Measurements from ENCODE around the gene AP3B1. TPM values are rescaled to one million over a fixed set of nuclear protein-coding genes. Genes with fewer than 3 reads are reported as not detected.

Gene AP3B1
- total and polyA plus RNA-seq, 4 donors = 26.4 to 50.4 (median 33.3) TPM

DNA sequence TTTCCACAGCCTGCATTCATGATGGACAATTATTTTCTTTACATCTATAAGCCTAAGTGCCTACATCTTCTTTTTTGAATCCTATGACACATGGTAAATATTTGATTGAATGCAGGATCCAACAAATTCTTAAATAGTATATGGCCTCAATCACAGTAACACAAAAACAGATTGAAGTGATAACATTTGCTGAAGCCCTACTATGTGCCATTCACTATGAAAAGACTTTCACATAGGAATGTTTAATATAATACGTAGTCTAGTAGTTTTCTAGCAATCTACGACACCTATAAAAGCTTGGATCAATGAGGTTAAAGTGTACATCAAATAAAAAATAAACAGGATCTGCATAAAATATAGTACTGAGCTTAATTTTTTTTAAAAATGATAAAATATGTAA is 231.0 kb downstream of the AP3B1 start:
- Histone ChIP-seq H3K27me3 (ENCODE audit: control insufficient read depth in 3 of 3, insufficient read depth in 3 of 3, low read length in 2 of 3) (no peaks in the 10 kb centered on the region), H3K36me3 (ENCODE audit: control insufficient read depth in 4 of 4, insufficient read depth in 4 of 4, low read length in 4 of 4) (peaks cover 0 to 2% (median 0%) of the 10 kb centered on the region in 4 donors), H3K4me3 (no peak overlapping the region), H3K9me3 (ENCODE audit: control insufficient read depth in 4 of 4, insufficient read depth in 3 of 4, low read length in 3 of 4) (peaks cover 0 to 4% (median 0%) of the 10 kb centered on the region in 4 donors), H3K4me1 (ENCODE audit: control insufficient read depth in 5 of 5, insufficient read depth in 5 of 5, low read length in 5 of 5) (no peaks in the 10 kb centered on the region), H3K9ac (ENCODE audit: insufficient read depth in 1 of 2, low read length in 2 of 2) (no peak overlapping the region), H3K27ac (ENCODE audit: low read depth in 1 of 2, low read length in 1 of 2) (no peak overlapping the region)
- TF ChIP-seq, protein P1, sequence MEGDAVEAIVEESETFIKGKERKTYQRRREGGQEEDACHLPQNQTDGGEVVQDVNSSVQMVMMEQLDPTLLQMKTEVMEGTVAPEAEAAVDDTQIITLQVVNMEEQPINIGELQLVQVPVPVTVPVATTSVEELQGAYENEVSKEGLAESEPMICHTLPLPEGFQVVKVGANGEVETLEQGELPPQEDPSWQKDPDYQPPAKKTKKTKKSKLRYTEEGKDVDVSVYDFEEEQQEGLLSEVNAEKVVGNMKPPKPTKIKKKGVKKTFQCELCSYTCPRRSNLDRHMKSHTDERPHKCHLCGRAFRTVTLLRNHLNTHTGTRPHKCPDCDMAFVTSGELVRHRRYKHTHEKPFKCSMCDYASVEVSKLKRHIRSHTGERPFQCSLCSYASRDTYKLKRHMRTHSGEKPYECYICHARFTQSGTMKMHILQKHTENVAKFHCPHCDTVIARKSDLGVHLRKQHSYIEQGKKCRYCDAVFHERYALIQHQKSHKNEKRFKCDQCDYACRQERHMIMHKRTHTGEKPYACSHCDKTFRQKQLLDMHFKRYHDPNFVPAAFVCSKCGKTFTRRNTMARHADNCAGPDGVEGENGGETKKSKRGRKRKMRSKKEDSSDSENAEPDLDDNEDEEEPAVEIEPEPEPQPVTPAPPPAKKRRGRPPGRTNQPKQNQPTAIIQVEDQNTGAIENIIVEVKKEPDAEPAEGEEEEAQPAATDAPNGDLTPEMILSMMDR (IDR thresholded peaks at IDR 0.05; ENCODE audit: control extremely low read depth, extremely low read depth) = no peak
- DNase-seq = no peak
- ATAC-seq (ENCODE audit: insufficient read depth, low FRiP score) = no peak
- 97 to 98% methylated on average over 2 of the region's 2 CpGs for WGBS, 2 donors

DNA sequence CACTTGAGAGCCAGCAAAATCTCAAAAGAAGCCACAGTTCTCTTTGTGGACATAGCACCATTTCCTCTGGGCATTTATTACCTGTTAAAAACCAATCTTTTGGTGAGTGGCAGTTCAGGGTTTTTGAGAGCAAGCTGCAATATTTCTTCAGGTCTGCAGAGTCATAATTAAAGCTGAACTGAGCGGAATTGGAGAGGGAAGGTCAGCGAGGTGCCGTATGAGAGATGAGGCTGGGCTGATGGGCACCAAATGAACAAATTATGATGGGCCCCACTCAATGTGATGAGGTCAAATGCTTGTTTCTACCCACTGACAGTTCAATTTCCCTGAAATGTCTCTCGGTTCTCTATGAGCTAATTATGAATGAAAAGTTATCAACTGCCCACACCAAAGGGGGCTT is 231.9 kb downstream of the AP3B1 start:
- WGBS, 2 donors = 92 to 93% methylated on average over 4 of the region's 4 CpGs
- Histone ChIP-seq H3K4me3 (no peak overlapping the region), H3K4me1 (ENCODE audit: control insufficient read depth in 5 of 5, insufficient read depth in 5 of 5, low read length in 5 of 5) (no peaks in the 10 kb centered on the region), H3K27me3 (ENCODE audit: control insufficient read depth in 3 of 3, insufficient read depth in 3 of 3, low read length in 2 of 3) (no peaks in the 10 kb centered on the region), H3K9ac (ENCODE audit: insufficient read depth in 1 of 2, low read length in 2 of 2) (no peak overlapping the region), H3K36me3 (ENCODE audit: control insufficient read depth in 4 of 4, insufficient read depth in 4 of 4, low read length in 4 of 4) (peaks cover 0 to 2% (median 0%) of the 10 kb centered on the region in 4 donors), H3K9me3 (ENCODE audit: control insufficient read depth in 4 of 4, insufficient read depth in 3 of 4, low read length in 3 of 4) (peaks cover 0 to 4% (median 0%) of the 10 kb centered on the region in 4 donors), H3K27ac (ENCODE audit: low read depth in 1 of 2, low read length in 1 of 2) (no peak overlapping the region)
- ATAC-seq (ENCODE audit: insufficient read depth, low FRiP score) = no peak
- TF ChIP-seq, protein P1 (IDR thresholded peaks at IDR 0.05; ENCODE audit: control extremely low read depth, extremely low read depth) = no peak
- DNase-seq = peak in 1 of 3 donors; percentile 4

DNA sequence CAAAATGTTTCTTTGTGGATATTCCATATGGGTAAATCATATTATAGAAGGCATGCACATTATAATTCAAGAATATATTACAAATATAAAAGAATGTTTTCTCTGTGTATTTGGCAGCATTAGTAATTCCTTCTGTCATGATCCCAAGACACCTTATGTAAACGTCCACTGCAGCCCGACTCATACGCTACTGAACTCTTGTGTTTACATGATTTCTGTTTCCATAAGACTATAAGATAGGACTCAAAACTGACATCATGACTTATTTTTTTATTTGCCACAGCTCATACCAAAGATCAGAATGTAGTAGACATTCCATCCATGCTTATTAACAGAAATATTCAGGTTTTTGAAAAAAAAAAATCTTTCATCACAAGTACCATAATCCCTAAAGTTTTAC is 234.1 kb downstream of the AP3B1 start:
- 80 to 82% methylated on average over 3 of the region's 3 CpGs for WGBS, 2 donors
- no peaks in the 10 kb centered on the region for H3K36me3 ChIP-seq (ENCODE audit: control insufficient read depth in 4 of 4, insufficient read depth in 4 of 4, low read length in 4 of 4)
- H3K27ac ChIP-seq (ENCODE audit: low read depth in 1 of 2, low read length in 1 of 2) = no peak overlapping the region
- H3K4me3 ChIP-seq = no peak overlapping the region
- H3K27me3 ChIP-seq (ENCODE audit: control insufficient read depth in 3 of 3, insufficient read depth in 3 of 3, low read length in 2 of 3) = no peaks in the 10 kb centered on the region
- H3K9me3 ChIP-seq (ENCODE audit: control insufficient read depth in 4 of 4, insufficient read depth in 3 of 4, low read length in 3 of 4) = no peaks in the 10 kb centered on the region
- H3K9ac ChIP-seq (ENCODE audit: insufficient read depth in 1 of 2, low read length in 2 of 2) = no peak overlapping the region
- ATAC-seq (ENCODE audit: insufficient read depth, low FRiP score) (no peak), DNase-seq (no peak)
- H3K4me1 ChIP-seq (ENCODE audit: control insufficient read depth in 5 of 5, insufficient read depth in 5 of 5, low read length in 5 of 5) = no peaks in the 10 kb centered on the region
- TF ChIP-seq, protein P1 (IDR thresholded peaks at IDR 0.05; ENCODE audit: control extremely low read depth, extremely low read depth) = no peak

DNA sequence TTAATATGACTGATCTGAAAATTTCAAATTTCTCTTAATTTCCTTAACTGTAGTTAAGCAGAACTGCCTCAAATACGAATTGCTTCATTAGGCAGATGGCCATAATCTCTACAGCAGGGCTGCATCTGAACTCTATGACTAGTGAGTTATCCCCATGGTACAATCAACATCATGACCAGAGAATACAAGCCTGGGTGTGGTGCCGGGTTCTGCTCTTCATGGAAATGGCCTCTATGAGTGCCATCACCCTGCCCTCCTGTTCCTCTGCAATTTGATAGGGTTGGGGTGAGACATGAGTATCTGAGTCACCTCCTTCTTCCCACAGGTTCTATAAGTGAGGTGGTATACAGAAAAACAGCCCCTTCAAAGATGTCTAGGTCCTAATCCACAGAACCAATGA is 235.9 kb downstream of the AP3B1 start:
- WGBS, 2 donors = 95 to 97% methylated on average over 2 of the region's 2 CpGs
- TF ChIP-seq, protein P1 (IDR thresholded peaks at IDR 0.05; ENCODE audit: control extremely low read depth, extremely low read depth) = no peak
- Histone ChIP-seq H3K9ac (ENCODE audit: insufficient read depth in 1 of 2, low read length in 2 of 2) (no peak overlapping the region), H3K9me3 (ENCODE audit: control insufficient read depth in 4 of 4, insufficient read depth in 3 of 4, low read length in 3 of 4) (no peaks in the 10 kb centered on the region), H3K27me3 (ENCODE audit: control insufficient read depth in 3 of 3, insufficient read depth in 3 of 3, low read length in 2 of 3) (no peaks in the 10 kb centered on the region), H3K27ac (ENCODE audit: low read depth in 1 of 2, low read length in 1 of 2) (no peak overlapping the region), H3K36me3 (ENCODE audit: control insufficient read depth in 4 of 4, insufficient read depth in 4 of 4, low read length in 4 of 4) (no peaks in the 10 kb centered on the region), H3K4me3 (no peak overlapping the region), H3K4me1 (ENCODE audit: control insufficient read depth in 5 of 5, insufficient read depth in 5 of 5, low read length in 5 of 5) (no peaks in the 10 kb centered on the region)
- ATAC-seq (ENCODE audit: insufficient read depth, low FRiP score) (no peak), DNase-seq (no peak)
